GM10266 (cell line): ENCODE results near the gene ELMOD1.

Source experiments
- DNase-seq: peaks from one replicate; pipeline ENCODE4 v3.0.0; 2012; ENCODE audit errors: extremely low spot score
- TF ChIP-seq, protein P1 (sequence below): IDR thresholded peaks from 2 replicates; pipeline ENCODE4 v1.5.1; 2012; ENCODE audit warnings: mild to moderate bottlenecking, low read depth; ENCODE audit not compliant: control insufficient read depth, insufficient read depth; ENCODE audit errors: missing control alignments

The ELMOD1 gene

DNA sequence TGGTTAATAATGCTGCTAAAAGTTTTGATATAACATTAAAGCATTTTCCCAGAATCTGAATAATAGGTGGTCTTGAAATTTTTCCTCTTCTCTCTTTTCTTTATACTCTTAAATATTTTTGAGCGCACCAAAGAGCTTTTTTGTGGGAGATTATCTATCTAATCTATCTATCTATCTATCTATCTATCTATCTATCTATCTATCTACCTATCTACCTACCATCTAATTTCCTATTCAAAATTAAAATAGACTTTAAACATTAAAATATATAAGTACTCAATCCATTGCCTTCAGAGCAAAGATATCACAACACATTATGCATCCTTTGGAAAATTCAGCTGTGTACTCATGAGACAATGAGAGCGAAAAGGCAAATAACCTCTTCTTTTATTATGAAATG lies 55.8 kb downstream of the ELMOD1 start:
- TF ChIP-seq, protein P1, sequence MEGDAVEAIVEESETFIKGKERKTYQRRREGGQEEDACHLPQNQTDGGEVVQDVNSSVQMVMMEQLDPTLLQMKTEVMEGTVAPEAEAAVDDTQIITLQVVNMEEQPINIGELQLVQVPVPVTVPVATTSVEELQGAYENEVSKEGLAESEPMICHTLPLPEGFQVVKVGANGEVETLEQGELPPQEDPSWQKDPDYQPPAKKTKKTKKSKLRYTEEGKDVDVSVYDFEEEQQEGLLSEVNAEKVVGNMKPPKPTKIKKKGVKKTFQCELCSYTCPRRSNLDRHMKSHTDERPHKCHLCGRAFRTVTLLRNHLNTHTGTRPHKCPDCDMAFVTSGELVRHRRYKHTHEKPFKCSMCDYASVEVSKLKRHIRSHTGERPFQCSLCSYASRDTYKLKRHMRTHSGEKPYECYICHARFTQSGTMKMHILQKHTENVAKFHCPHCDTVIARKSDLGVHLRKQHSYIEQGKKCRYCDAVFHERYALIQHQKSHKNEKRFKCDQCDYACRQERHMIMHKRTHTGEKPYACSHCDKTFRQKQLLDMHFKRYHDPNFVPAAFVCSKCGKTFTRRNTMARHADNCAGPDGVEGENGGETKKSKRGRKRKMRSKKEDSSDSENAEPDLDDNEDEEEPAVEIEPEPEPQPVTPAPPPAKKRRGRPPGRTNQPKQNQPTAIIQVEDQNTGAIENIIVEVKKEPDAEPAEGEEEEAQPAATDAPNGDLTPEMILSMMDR: no peak

DNA sequence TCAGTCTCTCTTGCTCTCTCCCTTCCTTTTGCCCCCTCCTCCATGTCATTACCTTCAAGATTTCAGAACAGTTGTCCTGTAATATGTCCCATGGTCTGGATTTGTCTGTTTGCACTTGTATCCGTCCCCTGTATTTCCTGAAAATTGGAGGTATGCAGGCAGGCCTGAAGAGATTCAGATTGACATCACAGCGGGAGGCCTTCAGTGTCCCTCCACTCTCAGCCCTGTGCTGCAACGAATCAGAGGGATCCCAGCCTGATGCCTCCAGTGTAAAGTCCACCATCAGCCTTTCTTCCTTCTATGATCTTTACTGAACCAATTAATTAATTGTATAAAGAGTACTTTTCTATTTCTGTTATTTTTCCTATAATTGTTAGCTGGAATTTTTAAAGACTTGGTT lies 57.3 kb downstream of the ELMOD1 start:
- DNase-seq: no peak
- TF ChIP-seq, protein P1: no peak

More for the DNA sequence above, 55.8 kb downstream of the ELMOD1 start:
- DNase-seq: no peak

- TF ChIP-seq, protein P1: no peak
- DNase-seq: no peak
These were observed 60.7 kb downstream of the ELMOD1 start for GRCh38 chr11:107651672-107652071.

GRCh38 chr11:107653076-107653475 lies 62.1 kb downstream of the ELMOD1 start:
- no peak for DNase-seq

DNA sequence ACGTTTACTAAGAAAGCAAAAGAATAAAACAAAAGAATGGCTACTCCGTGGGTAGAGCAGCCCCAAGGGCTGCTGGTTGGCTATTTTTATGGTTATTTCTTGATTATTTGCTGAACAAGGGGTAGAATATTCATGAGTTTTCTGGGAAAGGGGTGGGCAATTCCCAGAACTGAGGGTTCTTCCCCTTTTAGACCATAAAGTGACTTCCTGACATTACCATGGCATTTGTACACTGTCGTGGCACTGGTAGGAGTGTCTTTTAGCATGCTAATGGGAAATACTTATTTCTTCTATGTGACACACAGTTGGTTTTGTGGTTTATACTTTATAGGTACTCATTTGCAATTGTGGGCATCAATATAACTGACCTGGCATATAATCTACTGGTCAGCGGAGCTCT lies 64.7 kb downstream of the ELMOD1 start:
- TF ChIP-seq, protein P1: no peak
- no peak for DNase-seq

More at GRCh38 chr11:107653076-107653475, 62.1 kb downstream of the ELMOD1 start:
- TF ChIP-seq, protein P1: no peak

DNA sequence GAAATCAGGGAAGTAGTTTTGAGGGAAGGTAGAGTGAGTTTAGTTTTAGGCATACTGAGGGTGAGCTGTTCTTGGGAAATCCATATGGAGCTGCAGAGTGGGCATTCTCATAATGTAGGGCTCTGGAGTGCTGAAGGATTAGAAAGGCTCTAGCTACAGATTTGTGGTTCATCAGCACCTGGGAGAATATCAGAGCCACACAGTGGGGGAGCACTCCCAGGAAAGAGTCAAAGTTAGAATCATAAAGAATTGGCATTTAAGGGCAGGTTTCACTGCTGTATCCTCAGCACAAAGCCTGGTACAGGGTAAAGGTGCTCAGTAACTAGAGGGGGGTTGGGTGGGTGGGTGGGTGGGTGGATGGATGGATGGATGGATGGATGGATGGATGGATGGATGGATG lies 68.4 kb downstream of the ELMOD1 start:
- TF ChIP-seq, protein P1: no peak
- DNase-seq: no peak

DNA sequence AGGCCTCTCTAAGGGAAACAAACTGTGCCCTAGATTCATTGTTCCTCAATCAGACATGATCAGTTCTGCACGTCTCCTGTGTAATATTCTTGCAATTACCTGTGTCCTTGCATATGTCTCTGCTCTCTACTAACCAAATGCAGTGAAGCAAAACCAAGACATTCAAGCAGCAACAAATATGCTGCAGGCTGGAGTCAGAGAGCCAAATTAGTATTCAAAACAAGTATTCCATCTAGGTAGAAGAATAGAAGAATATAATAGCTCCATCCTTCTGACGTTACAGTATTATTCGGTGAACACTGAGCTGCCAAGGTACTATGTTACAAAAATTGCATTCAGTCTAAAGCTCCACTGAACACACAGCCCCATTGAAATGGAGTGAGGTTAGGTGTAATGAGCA lies 69.1 kb downstream of the ELMOD1 start:
- TF ChIP-seq, protein P1: no peak
- no peak for DNase-seq

GRCh38 chr11:107661656-107662055 lies 70.7 kb downstream of the ELMOD1 start:
- TF ChIP-seq, protein P1: no peak
- DNase-seq: no peak
